NB4 (cell line): ENCODE measurements around the gene VKORC1.

ENCODE experiments used
- DNase-seq: peaks from one replicate; pipeline ENCODE4 v3.0.0; 2010; ENCODE audit warnings: low read depth
- H3K4me3 ChIP-seq: one replicate; pipeline ENCODE4 v1.5.1; 2011; ENCODE audit warnings: mild to moderate bottlenecking, low read depth, low read length, moderate library complexity
- MYC ChIP-seq: IDR thresholded peaks from 2 replicates; pipeline ENCODE4 v1.6.1; 2011; ENCODE audit warnings: low read depth, low read length
- POLR2A ChIP-seq: IDR thresholded peaks from 2 replicates; pipeline ENCODE4 v1.6.1; 2011; ENCODE audit warnings: mild to moderate bottlenecking; ENCODE audit not compliant: insufficient read length; ENCODE audit errors: extremely low read depth
- TF ChIP-seq, protein P1 (sequence below): IDR thresholded peaks from one replicate; pipeline ENCODE4 v1.5.1; 2012; ENCODE audit warnings: low read depth, low read length
- TF ChIP-seq, protein P2 (sequence below): IDR thresholded peaks from 2 replicates; pipeline ENCODE4 v1.6.1; 2011; ENCODE audit warnings: low read depth, low read length

The VKORC1 gene

DNA sequence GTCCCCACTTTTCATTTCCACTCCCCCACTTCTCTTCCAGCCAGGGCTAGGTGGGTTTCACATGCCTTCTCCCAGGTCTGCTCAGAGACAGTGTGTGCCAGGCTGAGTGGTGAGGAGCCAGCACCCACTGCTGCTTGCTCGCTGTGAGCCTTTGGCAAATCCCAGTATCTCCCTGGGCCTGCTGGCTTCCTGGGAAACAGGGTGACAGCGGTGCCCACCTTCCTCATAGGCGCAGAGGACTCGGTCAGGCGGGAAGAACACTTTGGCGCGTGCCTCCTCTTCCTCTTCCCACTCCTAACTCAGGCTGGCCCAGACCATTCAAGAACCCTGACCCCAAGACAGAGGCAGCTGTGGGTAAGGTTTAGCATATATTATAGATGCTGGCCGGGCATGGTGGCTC lies 5.4 kb downstream of the VKORC1 start:
- H3K4me3 ChIP-seq: no peak overlapping the region
- DNase-seq: no peak
- no peak for TF ChIP-seq MYC
- TF ChIP-seq, protein P1, sequence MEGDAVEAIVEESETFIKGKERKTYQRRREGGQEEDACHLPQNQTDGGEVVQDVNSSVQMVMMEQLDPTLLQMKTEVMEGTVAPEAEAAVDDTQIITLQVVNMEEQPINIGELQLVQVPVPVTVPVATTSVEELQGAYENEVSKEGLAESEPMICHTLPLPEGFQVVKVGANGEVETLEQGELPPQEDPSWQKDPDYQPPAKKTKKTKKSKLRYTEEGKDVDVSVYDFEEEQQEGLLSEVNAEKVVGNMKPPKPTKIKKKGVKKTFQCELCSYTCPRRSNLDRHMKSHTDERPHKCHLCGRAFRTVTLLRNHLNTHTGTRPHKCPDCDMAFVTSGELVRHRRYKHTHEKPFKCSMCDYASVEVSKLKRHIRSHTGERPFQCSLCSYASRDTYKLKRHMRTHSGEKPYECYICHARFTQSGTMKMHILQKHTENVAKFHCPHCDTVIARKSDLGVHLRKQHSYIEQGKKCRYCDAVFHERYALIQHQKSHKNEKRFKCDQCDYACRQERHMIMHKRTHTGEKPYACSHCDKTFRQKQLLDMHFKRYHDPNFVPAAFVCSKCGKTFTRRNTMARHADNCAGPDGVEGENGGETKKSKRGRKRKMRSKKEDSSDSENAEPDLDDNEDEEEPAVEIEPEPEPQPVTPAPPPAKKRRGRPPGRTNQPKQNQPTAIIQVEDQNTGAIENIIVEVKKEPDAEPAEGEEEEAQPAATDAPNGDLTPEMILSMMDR: no peak
- TF ChIP-seq, protein P2, sequence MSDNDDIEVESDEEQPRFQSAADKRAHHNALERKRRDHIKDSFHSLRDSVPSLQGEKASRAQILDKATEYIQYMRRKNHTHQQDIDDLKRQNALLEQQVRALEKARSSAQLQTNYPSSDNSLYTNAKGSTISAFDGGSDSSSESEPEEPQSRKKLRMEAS: no peak
- no peak for TF ChIP-seq POLR2A

DNA sequence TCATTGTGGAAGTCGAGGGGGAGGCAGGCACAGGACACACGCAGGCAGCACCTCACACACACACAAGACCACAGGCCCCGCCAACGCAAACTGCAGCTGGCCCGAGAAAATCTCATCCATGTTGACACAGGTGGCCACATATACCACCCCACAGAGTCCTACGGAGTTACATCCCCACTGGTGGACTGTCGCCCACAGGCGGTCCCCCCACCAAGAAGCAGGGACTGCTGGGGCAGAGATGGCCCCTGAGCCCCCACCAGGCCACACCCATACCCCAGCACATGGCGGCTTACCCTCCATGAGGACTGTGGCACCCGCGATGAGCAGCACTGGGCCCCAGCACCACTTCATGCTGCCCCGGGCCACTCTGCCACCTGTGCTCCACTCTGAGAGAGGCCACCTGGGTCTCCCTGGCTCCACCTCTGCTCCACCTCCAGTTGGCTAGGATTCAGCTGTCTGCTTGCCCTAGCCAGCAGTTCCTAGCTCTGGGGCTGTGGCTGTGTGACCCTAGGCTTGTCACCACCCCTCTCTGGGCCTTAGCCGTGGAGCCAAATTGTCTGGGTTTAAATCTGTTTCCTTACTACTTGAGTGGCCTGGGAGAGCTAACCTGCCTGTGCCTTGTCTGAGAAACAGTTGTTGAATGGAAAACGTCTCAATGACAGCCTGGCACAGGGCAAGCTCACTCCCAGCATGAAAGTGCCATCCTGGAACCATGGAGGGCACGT lies 6.0 kb downstream of the VKORC1 start, which contains the start of gene PRSS53:
Gene PRSS53, minus strand, starts transcription at position 485 of the 725 bp plus-strand sequence. Its CDS starts 134 bp downstream, at position 351.
- TF ChIP-seq, protein P2: no peak
- TF ChIP-seq, protein P1: no peak
- TF ChIP-seq POLR2A (no peak), MYC (no peak)
- DNase-seq: no peak
- H3K4me3 ChIP-seq: no peak within 1 kb of the TSS

DNA sequence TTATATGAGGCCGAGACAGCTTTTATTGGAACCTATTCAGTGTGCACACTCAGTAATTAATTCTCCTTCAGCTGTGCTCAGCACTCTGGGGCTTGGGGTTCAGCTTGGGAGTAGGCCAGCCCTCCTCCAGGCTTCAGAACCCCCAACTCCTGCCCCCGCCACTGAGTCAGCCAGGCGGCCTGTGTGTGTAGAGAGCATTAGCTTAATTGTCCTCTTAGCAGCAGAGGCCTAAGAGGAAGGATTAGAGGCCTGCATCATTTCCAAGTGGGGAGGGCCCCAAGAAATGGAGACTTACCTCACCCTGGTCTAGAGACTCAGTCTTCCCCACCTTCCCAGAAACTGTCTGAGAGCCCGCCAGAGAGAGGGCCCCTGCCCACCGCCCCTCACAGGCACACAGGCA lies 6.6 kb downstream of the VKORC1 start:
- no peak for DNase-seq
- no peak overlapping the region for H3K4me3 ChIP-seq
- TF ChIP-seq POLR2A: no peak
- TF ChIP-seq, protein P2: no peak
- TF ChIP-seq, protein P1: no peak
- no peak for TF ChIP-seq MYC

DNA sequence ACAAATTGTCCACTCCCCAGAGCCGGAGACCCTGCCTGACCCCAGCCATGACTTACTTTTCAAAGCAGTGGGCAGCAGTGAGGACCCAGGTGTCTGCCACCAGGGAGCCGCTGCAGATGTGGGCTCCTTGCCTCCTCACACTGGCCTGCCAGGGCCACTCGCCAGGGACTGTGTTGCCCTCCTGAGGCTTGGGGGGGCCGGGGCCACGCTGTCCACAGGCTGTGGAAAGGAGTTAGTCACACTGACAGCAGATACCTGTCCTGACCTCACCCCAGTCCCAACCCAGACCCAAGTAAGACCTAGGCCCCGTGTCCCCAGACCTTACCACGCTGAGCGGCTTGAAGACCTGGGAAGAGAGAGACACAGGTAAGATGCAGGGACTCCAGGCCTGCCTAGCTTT lies 7.1 kb downstream of the VKORC1 start:
- H3K4me3 ChIP-seq: no peak overlapping the region
- TF ChIP-seq, protein P2: no peak
- TF ChIP-seq MYC (no peak), POLR2A (no peak)
- TF ChIP-seq, protein P1: no peak
- no peak for DNase-seq

DNA sequence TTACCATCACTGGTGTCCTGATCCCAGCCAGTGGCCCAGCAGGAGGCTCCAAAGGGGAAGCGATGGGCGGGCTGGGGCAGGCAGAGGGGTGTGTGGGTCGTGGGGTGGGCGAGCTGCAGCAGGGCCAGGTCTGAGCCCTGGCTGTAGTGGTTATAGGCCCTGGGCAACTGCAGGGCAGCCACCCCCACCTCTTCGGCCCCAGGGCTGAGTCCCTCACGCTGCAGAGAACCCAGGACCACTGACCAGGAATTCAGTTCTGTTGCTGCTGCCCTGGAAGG lies 8.0 kb downstream of the VKORC1 start:
- DNase-seq: no peak
- H3K4me3 ChIP-seq: no peak overlapping the region
- TF ChIP-seq, protein P1: no peak
- TF ChIP-seq, protein P2: no peak
- TF ChIP-seq POLR2A (no peak), MYC (no peak)
